Measurements from ENCODE around the gene ACACA. TPM values are rescaled to one million over a fixed set of nuclear protein-coding genes. Genes with fewer than 3 reads are reported as not detected.
A peak's percentile ranks its signal among the peaks of the same experiment; 100 is the strongest.

The ACACA gene
- total RNA-seq, 1 donor from 2014 or later = 111 TPM

DNA sequence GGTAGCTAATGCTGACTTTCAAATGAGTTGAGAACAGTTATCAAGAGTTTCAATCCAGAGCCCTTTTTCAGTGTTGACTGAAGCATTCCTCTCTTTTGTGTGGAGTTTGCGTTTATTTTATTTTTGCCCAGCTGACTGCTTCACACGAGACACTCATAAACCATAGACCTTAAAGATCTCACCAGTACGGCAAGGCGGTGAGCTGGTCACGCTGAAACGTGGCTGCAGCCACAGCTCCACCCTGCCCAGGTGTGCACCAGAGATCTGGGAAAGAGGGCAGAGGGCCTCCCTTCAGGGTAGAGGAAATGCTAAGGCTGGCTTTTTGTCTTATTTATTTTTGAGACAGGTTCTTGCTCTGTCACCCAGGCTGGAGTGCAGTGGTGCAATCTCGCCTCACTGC lies 345.7 kb downstream of the ACACA start:
- Mint-ChIP-seq H3K9me3 (ENCODE audit: low read depth) (no peaks in the 10 kb centered on the region), H3K36me3 (ENCODE audit: insufficient read depth) (peaks cover 15% of the 10 kb centered on the region), H3K4me3 (ENCODE audit: low read depth) (no peak overlapping the region), H3K4me1 (ENCODE audit: low read depth) (peaks cover 11% of the 10 kb centered on the region), H3K27ac (no peak overlapping the region), H3K27me3 (peaks cover 19% of the 10 kb centered on the region)
- DNase-seq (ENCODE audit: low spot score, unreplicated experiment) = no peak
- TF ChIP-seq, protein P1, sequence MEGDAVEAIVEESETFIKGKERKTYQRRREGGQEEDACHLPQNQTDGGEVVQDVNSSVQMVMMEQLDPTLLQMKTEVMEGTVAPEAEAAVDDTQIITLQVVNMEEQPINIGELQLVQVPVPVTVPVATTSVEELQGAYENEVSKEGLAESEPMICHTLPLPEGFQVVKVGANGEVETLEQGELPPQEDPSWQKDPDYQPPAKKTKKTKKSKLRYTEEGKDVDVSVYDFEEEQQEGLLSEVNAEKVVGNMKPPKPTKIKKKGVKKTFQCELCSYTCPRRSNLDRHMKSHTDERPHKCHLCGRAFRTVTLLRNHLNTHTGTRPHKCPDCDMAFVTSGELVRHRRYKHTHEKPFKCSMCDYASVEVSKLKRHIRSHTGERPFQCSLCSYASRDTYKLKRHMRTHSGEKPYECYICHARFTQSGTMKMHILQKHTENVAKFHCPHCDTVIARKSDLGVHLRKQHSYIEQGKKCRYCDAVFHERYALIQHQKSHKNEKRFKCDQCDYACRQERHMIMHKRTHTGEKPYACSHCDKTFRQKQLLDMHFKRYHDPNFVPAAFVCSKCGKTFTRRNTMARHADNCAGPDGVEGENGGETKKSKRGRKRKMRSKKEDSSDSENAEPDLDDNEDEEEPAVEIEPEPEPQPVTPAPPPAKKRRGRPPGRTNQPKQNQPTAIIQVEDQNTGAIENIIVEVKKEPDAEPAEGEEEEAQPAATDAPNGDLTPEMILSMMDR (IDR thresholded peaks at IDR 0.05; ENCODE audit: unreplicated experiment) = no peak

GRCh38 chr17:37060094-37060493 lies 346.5 kb downstream of the ACACA start:
- Mint-ChIP-seq H3K27ac (no peak overlapping the region), H3K36me3 (ENCODE audit: insufficient read depth) (peaks cover 15% of the 10 kb centered on the region), H3K4me1 (ENCODE audit: low read depth) (peaks cover 11% of the 10 kb centered on the region), H3K4me3 (ENCODE audit: low read depth) (no peak overlapping the region), H3K9me3 (ENCODE audit: low read depth) (no peaks in the 10 kb centered on the region), H3K27me3 (peaks cover 15% of the 10 kb centered on the region)
- TF ChIP-seq, protein P1 (IDR thresholded peaks at IDR 0.05; ENCODE audit: unreplicated experiment) = no peak
- no peak for DNase-seq (ENCODE audit: low spot score, unreplicated experiment)

DNA sequence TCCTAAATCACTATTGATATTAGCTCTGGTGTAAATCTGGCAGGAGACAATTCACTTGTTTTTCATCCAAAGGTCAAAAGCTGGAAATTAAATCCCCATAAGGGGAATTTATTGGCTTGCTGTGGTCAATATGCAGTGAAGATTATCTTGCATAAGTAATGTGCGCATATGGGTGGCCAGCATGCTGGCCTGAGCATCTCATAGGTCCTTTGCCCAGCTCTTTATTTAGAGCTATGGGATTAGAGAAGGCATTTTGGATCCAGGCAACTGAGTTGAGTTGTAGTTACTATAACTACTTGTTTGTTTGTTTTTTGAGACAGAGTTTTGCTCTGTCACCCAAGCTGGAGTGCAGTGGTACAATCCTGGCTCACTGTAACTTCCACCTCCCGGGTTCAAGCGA lies 347.1 kb downstream of the ACACA start:
- DNase-seq (ENCODE audit: low spot score, unreplicated experiment) = no peak
- peaks cover 11% of the 10 kb centered on the region for H3K4me1 Mint-ChIP-seq (ENCODE audit: low read depth)
- H3K9me3 Mint-ChIP-seq (ENCODE audit: low read depth) = no peaks in the 10 kb centered on the region
- H3K36me3 Mint-ChIP-seq (ENCODE audit: insufficient read depth) = peaks cover 16% of the 10 kb centered on the region
- TF ChIP-seq, protein P1 (IDR thresholded peaks at IDR 0.05; ENCODE audit: unreplicated experiment) = no peak
- peaks cover 9% of the 10 kb centered on the region for H3K27me3 Mint-ChIP-seq
- H3K4me3 Mint-ChIP-seq (ENCODE audit: low read depth) = no peak overlapping the region
- H3K27ac Mint-ChIP-seq = no peak overlapping the region

- DNase-seq (ENCODE audit: low spot score, unreplicated experiment) = no peak
- Mint-ChIP-seq H3K4me1 (ENCODE audit: low read depth) (peaks cover 9% of the 10 kb centered on the region), H3K36me3 (ENCODE audit: insufficient read depth) (peaks cover 20% of the 10 kb centered on the region), H3K27me3 (no peaks in the 10 kb centered on the region), H3K4me3 (ENCODE audit: low read depth) (no peak overlapping the region), H3K27ac (no peak overlapping the region), H3K9me3 (ENCODE audit: low read depth) (no peaks in the 10 kb centered on the region)
- TF ChIP-seq, protein P1 (IDR thresholded peaks at IDR 0.05; ENCODE audit: unreplicated experiment) = no peak
Measured at GRCh38 chr17:37056622-37057021, 350.0 kb downstream of the ACACA start.

GRCh38 chr17:37054894-37055293 lies 351.7 kb downstream of the ACACA start:
- no peaks in the 10 kb centered on the region for H3K9me3 Mint-ChIP-seq (ENCODE audit: low read depth)
- H3K27ac Mint-ChIP-seq = peak overlapping the region; percentile 54
- H3K36me3 Mint-ChIP-seq (ENCODE audit: insufficient read depth) = peaks cover 20% of the 10 kb centered on the region

More at GRCh38 chr17:37054894-37055293, 351.7 kb downstream of the ACACA start:
- TF ChIP-seq, protein P1 (IDR thresholded peaks at IDR 0.05; ENCODE audit: unreplicated experiment) = no peak
- H3K27me3 Mint-ChIP-seq = no peaks in the 10 kb centered on the region
- no peaks in the 10 kb centered on the region for H3K4me1 Mint-ChIP-seq (ENCODE audit: low read depth)
- DNase-seq (ENCODE audit: low spot score, unreplicated experiment) = no peak
- H3K4me3 Mint-ChIP-seq (ENCODE audit: low read depth) = no peak overlapping the region
